RWPE2 (cell line): ENCODE results near the gene ARCN1.

Experiments used
- ATAC-seq: fragments of 200-7000 bp; cut with Tn5 transposase; 3 replicates; pipeline ENCODE4 v1.9.1; 2021; ENCODE audit warnings: low read depth
- DNase-seq: peaks from one replicate; pipeline ENCODE4 v3.0.0-alpha.2; 2020; ENCODE audit warnings: low spot score
- H3K27ac ChIP-seq: fragments of 450-650 bp; 2 replicates; pipeline ENCODE4 v1.5.1; 2017; ENCODE audit warnings: mild to moderate bottlenecking; ENCODE audit not compliant: poor library complexity, severe bottlenecking
- H3K27me3 ChIP-seq: fragments of 250-450 bp; sonication (Bioruptor Pico); 2 replicates; pipeline ENCODE4 v1.5.1; 2021; ENCODE audit warnings: mild to moderate bottlenecking, moderate library complexity; ENCODE audit not compliant: insufficient read depth, poor library complexity, severe bottlenecking
- H3K36me3 ChIP-seq: fragments of 250-450 bp; sonication (Bioruptor Pico); 2 replicates; pipeline ENCODE4 v1.5.1; 2020; ENCODE audit warnings: low read depth, mild to moderate bottlenecking, moderate library complexity
- H3K4me1 ChIP-seq: fragments of 250-450 bp; sonication (Bioruptor Pico); 2 replicates; pipeline ENCODE4 v1.5.1; 2021; ENCODE audit warnings: mild to moderate bottlenecking, moderate library complexity; ENCODE audit not compliant: insufficient read depth, poor library complexity, severe bottlenecking
- H3K4me3 ChIP-seq: fragments of 250-450 bp; sonication (Bioruptor Pico); 2 replicates; pipeline ENCODE4 v1.5.1; 2021; ENCODE audit warnings: mild to moderate bottlenecking, moderate library complexity; ENCODE audit not compliant: severe bottlenecking
- H3K9me3 ChIP-seq: fragments of 250-450 bp; sonication (Bioruptor Pico); 2 replicates; pipeline ENCODE4 v1.5.1; 2021; ENCODE audit warnings: mild to moderate bottlenecking, moderate library complexity; ENCODE audit not compliant: severe bottlenecking
- TF ChIP-seq, protein P1 (sequence below): fragments of 450-650 bp; IDR thresholded peaks from one replicate; pipeline ENCODE4 v1.5.1; 2017; ENCODE audit warnings: mild to moderate bottlenecking, moderate library complexity; ENCODE audit not compliant: poor library complexity, severe bottlenecking

ARCN1 gene

DNA sequence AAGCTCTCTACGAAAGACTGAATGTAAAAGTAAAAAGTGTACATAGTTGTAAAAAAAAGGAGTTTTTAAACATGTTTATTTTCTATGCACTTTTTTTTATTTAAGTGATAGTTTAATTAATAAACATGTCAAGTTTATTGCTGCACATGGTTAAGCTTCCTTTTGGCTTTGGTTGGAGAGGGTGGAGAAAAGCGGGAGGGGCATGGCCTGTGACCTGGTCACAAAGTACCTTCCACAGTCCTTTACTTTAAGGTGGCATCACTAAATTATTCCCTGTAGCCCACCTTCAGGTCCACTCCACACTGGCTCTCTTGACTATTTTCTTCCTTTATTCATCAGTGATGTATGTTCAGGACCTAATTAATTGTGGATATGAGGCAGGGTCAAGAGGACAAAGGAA, 45.5 kb upstream of the ARCN1 start:
- TF ChIP-seq, protein P1, sequence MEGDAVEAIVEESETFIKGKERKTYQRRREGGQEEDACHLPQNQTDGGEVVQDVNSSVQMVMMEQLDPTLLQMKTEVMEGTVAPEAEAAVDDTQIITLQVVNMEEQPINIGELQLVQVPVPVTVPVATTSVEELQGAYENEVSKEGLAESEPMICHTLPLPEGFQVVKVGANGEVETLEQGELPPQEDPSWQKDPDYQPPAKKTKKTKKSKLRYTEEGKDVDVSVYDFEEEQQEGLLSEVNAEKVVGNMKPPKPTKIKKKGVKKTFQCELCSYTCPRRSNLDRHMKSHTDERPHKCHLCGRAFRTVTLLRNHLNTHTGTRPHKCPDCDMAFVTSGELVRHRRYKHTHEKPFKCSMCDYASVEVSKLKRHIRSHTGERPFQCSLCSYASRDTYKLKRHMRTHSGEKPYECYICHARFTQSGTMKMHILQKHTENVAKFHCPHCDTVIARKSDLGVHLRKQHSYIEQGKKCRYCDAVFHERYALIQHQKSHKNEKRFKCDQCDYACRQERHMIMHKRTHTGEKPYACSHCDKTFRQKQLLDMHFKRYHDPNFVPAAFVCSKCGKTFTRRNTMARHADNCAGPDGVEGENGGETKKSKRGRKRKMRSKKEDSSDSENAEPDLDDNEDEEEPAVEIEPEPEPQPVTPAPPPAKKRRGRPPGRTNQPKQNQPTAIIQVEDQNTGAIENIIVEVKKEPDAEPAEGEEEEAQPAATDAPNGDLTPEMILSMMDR, result no peak
- Histone ChIP-seq H3K36me3 (peaks cover 23% of the 10 kb centered on the region), H3K9me3 (no peaks in the 10 kb centered on the region), H3K4me1 (peaks cover 6% of the 10 kb centered on the region), H3K4me3 (no peak overlapping the region), H3K27me3 (no peaks in the 10 kb centered on the region), H3K27ac (no peak overlapping the region)
- ATAC-seq (no peak), DNase-seq (peak; percentile 2)

GRCh38 chr11:118527109-118527508, 45.1 kb upstream of the ARCN1 start, which contains the start of gene TTC36:
Gene TTC36, plus strand, starts transcription at chr11:118527474. Its CDS starts 21 bp downstream, at chr11:118527495.
- peaks cover 6% of the 10 kb centered on the region for H3K4me1 ChIP-seq
- no peaks in the 10 kb centered on the region for H3K9me3 ChIP-seq
- DNase-seq (peak; percentile 6), ATAC-seq (no peak)
- no peaks in the 10 kb centered on the region for H3K27me3 ChIP-seq
- H3K27ac ChIP-seq, result no peak within 1 kb of the TSS
- peaks cover 18% of the 10 kb centered on the region for H3K36me3 ChIP-seq
- H3K4me3 ChIP-seq, result no peak within 1 kb of the TSS
- TF ChIP-seq, protein P1, result no peak

DNA sequence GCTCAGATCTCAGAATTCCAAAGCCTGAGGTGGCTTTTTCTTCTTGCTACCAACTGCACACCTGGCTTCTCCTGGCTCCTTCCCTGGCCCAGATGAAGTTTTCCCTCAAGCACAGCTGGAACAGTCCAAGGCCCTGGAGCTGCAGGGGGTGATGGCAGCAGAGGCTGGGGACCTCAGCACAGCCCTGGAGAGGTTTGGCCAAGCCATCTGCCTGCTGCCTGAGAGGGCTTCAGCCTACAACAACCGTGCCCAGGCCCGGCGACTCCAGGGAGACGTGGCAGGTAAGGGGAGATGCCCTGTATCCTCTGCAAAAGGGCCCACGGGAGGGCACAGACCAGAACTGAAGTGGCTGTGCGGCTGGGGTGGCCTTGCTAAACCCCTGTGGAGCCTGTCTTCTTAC, 43.7 kb upstream of the ARCN1 start:
- H3K4me1 ChIP-seq, result peaks cover 6% of the 10 kb centered on the region
- H3K27me3 ChIP-seq, result no peaks in the 10 kb centered on the region
- DNase-seq, result no peak
- H3K9me3 ChIP-seq, result no peaks in the 10 kb centered on the region
- H3K27ac ChIP-seq, result no peak overlapping the region
- peaks cover 4% of the 10 kb centered on the region for H3K36me3 ChIP-seq
- TF ChIP-seq, protein P1, result no peak
- ATAC-seq, result no peak
- no peak overlapping the region for H3K4me3 ChIP-seq

GRCh38 chr11:118529584-118530175, 42.5 kb upstream of the ARCN1 start:
- H3K4me3 ChIP-seq, result peak overlapping the region; percentile 90
- peaks cover 6% of the 10 kb centered on the region for H3K4me1 ChIP-seq

DNA sequence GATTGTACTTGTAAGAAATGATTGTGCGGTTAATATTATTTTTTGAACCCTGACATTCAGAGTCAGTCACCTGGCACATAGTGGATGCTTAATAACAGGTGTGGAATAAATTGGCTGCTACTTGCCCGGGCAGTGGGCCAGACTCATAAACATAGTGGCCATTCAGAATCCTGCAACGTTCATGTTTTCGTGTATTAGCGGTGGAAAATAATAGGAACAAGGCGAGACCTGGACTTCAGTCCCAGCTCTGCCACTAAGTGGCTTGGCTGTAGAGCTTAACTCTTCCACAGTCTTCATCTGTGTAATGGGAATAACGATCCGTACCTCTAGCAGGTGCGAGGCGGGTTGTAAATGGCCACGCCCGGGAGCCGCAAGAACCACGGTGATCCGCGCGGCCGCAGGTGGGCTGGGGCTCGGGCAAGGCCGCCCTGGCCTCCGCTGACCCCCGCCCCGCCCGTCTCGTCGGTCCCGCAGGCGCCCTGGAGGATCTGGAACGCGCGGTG, 42.0 kb upstream of the ARCN1 start:
- TF ChIP-seq, protein P1, result no peak
- no peak for ATAC-seq
- H3K4me3 ChIP-seq, result peak overlapping the region; percentile 90
- H3K27ac ChIP-seq, result peak overlapping the region; percentile 25
- H3K9me3 ChIP-seq, result no peaks in the 10 kb centered on the region
- no peaks in the 10 kb centered on the region; the same call in 1 of the 2 replicates for H3K36me3 ChIP-seq
- H3K4me1 ChIP-seq, result peaks cover 6% of the 10 kb centered on the region
- H3K27me3 ChIP-seq, result no peaks in the 10 kb centered on the region
- no peak for DNase-seq

More at GRCh38 chr11:118529584-118530175, 42.5 kb upstream of the ARCN1 start:
- no peaks in the 10 kb centered on the region for H3K27me3 ChIP-seq
- no peaks in the 10 kb centered on the region; the same call in 1 of the 2 replicates for H3K36me3 ChIP-seq
- H3K9me3 ChIP-seq, result no peaks in the 10 kb centered on the region
- no peak overlapping the region for H3K27ac ChIP-seq
- DNase-seq (no peak), ATAC-seq (no peak)
- TF ChIP-seq, protein P1, result no peak
